LHCN-M2 (cell line): Measurements from ENCODE around the gene NAMPT. TPM values are rescaled to one million over a fixed set of nuclear protein-coding genes. Genes with fewer than 3 reads are reported as not detected.
"Not testable (repeated sequence)": the region's sequence is repeated elsewhere in the genome, so short reads cannot be mapped to it uniquely, and the experiment has no call there.

ENCODE experiments used
- DNase-seq: peaks from one replicate; pipeline ENCODE4 v3.0.0-alpha.2; 2012; ENCODE audit warnings: low read depth
- polyA plus RNA-seq: library from polyadenylated mRNA; unstranded; fragments of >200 nt; gene quantifications from one replicate; pipeline ENCODE4 v1.2.1, GENCODE V29; 2012; ENCODE audit warnings: missing spikeins
- total RNA-seq: library from RNA; depleted of rRNA; stranded (reverse); fragments of >200 nt; gene quantifications from 2 replicates; pipeline ENCODE4 v1.2.3, GENCODE V29; 2014; rRNA removed

Gene NAMPT
- total RNA-seq = 194 and 285 TPM in 2 replicates
- polyA plus RNA-seq = 26.2 TPM

DNA sequence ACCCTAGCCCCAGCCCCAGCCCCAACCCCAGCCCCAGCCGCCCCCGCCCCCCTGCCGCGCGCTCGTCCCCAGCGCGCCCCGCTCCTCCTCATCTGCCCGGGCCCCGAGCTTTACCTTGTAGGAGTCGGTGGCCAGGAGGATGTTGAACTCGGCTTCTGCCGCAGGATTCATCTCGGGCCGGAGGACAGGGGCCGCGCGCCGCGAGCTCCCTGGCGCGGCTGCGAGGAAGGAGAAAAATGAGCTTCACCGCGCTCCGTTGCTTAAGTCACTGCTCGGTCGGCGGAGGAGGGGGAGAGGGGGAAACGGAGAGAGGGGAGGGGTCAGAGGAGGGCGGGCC lies at the start of gene NAMPT:
Gene NAMPT, minus strand, starts transcription at position 270 of the 337 bp plus-strand sequence. Its CDS starts 99 bp downstream, at position 171.
- DNase-seq = no peak

- no peak for DNase-seq
These were observed 47.4 kb upstream of the NAMPT start for GRCh38 chr7:106332201-106332600.

GRCh38 chr7:106331441-106332175 lies 46.8 kb upstream of the NAMPT start:
- DNase-seq = no peak

GRCh38 chr7:106329971-106330733 lies 45.4 kb upstream of the NAMPT start:
- peak; percentile 69 for DNase-seq

DNA sequence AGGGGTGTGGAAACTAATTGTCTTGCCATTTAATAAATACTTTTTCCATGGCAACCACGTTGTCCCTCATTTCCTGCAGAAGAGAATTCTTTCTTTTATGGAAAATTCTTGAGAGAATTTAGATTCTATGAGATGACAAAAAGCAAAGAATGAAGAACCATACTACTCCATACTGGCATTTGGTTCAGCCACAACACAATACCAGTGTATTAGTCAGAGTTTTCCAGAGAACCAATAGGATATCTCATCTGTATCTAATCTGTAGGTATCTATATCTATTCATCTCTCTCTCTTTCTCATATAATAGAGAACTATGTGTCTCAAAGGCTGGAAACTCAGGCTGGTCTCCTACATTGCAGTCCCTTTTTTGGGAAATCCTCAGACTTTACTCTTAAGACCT lies 44.6 kb upstream of the NAMPT start:
- DNase-seq = no peak

DNA sequence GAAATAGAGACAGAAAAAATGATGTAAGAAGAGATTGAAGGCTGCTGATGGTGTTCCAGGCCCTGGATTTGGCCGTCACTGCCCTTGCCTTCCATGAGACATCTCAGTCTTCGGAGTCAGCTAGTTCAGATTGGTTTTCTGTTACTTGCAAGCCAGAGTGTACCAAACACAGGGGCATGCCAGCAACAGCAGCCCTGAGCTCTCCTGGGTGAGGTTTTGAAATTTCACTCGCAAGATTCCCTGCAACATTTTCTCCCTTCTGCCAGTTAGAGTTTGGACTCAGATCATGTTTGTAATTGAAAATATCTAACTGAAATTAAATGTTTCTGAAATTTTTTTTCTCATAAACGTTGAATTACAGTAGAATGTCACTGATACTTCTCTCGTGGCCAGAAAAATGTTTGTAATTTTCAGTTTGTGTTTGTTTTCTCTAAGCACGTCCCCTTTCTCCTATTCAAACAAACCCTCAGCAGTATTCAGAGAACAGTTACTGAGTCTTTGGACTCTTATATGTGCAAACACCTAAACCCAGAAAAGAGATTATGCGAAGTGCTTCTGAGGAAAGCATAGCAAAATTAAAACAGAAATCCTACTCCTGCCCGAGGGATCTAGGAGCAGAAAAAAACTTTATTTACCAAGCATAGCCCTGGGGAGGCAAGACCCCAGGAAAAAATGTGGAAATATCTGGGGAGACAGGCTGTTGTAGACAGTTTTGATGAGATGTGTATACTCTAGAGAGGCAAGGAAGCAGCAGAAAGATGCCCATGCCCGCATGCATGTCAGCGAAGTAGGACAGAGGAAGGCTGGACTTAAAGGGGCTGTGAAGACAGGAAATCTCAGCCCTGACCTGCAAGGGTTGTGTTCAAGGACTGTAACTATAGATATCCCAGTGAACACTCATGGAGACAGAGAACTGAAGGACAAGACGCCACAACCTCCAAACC lies 43.0 kb upstream of the NAMPT start:
- DNase-seq = no peak

GRCh38 chr7:106326594-106327537 lies 42.1 kb upstream of the NAMPT start:
- DNase-seq = no peak

DNA sequence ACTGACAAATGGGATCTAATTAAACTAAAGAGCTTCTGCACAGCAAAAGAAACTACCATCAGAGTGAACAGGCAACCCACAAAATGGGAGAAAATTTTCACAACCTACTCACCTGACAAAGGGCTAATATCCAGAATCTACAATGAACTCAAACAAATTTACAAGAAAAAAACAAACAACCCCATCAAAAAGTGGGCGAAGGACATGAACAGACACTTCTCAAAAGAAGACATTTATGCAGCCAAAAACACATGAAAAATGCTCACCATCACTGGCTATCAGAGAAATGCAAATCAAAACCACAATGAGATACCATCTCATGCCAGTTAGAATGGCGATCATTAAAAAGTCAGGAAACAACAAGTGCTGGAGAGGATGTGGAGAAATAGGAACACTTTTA lies 39.7 kb upstream of the NAMPT start:
- DNase-seq = not testable (repeated sequence)

- not testable (repeated sequence) for DNase-seq
These were observed 35.5 kb upstream of the NAMPT start for GRCh38 chr7:106320254-106320770.

DNA sequence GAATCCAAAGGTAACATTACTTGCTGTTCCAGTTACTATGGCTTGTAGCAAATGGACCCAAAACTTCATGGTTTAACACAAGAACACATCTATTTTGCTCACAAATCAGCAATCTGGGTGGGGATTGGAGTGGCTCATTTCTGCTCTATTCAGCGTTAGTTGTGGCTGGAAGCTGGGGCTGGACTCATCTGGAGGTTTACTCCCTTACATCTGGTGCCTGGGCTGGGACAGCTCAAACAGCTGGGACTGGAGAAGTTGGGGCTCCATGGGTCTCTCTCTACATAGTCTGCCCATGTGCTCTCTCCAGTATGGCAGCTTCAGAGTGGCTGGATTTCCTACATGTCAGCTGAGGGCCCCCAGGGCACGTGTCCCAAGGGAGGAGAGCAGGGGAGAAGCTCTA lies 33.7 kb upstream of the NAMPT start:
- DNase-seq = no peak

DNA sequence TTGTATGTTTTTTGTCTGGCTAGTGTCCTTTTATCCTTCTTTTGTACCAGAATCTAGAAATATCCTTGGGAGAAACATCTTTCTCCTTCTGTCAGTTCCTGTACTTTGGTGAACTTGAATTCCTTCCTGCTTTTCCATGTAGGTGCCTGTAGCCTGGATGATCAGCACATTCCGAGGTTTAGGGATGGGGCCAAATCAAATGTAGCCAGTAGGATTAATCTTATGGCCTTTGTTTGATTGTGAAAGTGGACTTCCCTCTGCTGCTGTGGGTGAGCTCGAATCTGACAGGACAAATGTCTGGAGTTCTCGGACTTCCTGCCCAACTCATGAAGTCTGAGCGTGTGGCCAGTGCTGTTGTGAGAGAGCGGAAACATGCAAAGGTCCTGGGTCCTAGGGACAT lies 33.2 kb upstream of the NAMPT start:
- DNase-seq = peak; percentile 27

- DNase-seq = no peak
These were observed 32.2 kb upstream of the NAMPT start for GRCh38 chr7:106316947-106317346.

GRCh38 chr7:106314875-106315274 lies 30.1 kb upstream of the NAMPT start:
- no peak for DNase-seq

- DNase-seq = no peak
These were observed 29.2 kb upstream of the NAMPT start for GRCh38 chr7:106313966-106314365.

DNA sequence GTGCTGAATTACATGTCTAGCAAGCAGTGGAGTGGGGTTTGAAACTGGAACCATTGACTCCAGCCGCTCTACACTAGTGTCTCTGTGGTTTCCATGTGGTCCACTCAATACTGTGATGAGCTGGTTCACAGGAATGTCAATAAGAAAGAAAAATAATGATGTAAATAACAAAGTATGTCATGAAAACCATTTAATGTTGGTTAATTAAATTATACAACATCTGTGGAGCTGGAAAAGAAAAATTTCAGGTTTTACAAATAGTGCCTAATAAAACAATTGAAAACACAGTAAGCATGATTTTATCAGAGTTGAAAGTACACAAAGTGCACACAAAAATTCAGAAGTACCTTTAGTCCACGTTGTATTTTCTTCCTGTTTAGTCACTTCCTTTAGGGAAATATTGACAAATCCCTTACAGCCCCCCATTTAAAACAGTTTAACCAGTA lies 28.7 kb upstream of the NAMPT start:
- DNase-seq = peak; percentile 92

GRCh38 chr7:106312906-106313305 lies 28.1 kb upstream of the NAMPT start:
- DNase-seq = no peak

DNA sequence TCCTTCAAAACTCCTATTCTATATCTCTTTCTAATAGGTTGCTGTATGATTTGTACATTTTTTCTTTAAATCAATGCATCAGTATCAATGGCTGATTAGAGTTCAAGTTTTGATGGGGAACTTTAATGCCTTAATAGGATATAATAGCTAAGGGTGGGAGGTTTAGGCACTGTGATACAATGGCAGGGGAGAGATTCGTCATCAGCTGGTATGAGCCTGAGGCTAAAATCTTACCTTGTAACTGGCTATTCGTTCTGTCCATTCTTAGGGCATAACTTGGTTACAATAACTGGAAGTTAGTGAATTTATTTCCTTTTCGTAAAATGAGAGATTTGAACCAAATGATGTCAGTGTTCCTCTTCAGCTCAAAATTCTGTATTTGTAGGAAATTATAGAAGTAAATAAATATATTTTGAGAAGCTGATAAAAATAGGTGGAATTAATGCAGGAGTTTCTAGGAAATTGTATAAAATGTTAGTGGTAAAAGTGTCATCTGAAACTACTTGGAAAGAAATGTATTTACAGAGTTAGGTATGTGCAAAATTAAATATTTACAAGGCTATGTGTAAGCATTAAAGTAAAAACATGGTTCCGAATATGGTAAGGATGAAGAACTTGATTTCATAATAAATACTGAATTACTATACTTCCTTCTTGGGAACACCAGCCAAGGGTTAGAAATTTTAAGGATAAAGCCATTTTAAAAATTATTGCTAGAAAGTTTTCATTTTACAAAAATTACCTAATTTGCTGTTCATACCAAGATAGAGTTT lies 27.5 kb upstream of the NAMPT start:
- no peak for DNase-seq

- DNase-seq = peak; percentile 24
These were observed 24.6 kb upstream of the NAMPT start for GRCh38 chr7:106309362-106309761.

- no peak for DNase-seq
These were observed 21.5 kb upstream of the NAMPT start for GRCh38 chr7:106306256-106306655.

DNA sequence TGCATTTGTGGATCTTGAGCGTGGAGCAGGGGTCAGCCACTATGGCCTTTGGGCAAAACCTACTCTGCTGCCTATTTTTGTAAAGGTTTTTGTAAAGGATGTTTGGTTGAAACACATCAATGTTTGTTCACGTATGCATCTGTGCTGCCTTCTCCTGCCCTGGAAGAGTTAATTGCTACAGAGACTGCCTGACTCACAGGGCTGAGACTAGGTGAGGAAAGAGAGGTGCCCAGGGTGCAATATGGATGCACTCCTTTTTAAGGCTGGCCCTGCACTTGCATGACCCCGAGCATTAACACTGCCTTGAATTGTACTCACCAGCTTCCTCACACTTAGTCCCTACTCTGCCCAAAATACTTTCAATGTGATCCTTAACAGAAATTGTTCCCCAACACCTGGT lies 20.9 kb upstream of the NAMPT start:
- no peak for DNase-seq
